GM21576 (cell line): Measurements from ENCODE around the gene CSF1R.
"Not testable (repeated sequence)": the region's sequence is repeated elsewhere in the genome, so short reads cannot be mapped to it uniquely, and the experiment has no call there.

Experiments used
- ATAC-seq: cut with Tn5 transposase; IDR thresholded peaks from one replicate; pipeline ENCODE4 v1.9.1; 2021; ENCODE audit warnings: mild to moderate bottlenecking, moderate library complexity; ENCODE audit not compliant: unreplicated experiment

The CSF1R gene

GRCh38 chr5:150033334-150033733 lies 53.0 kb downstream of the CSF1R start:
- no peak for ATAC-seq

GRCh38 chr5:150028047-150028446 lies 58.3 kb downstream of the CSF1R start:
- not testable (repeated sequence) for ATAC-seq

DNA sequence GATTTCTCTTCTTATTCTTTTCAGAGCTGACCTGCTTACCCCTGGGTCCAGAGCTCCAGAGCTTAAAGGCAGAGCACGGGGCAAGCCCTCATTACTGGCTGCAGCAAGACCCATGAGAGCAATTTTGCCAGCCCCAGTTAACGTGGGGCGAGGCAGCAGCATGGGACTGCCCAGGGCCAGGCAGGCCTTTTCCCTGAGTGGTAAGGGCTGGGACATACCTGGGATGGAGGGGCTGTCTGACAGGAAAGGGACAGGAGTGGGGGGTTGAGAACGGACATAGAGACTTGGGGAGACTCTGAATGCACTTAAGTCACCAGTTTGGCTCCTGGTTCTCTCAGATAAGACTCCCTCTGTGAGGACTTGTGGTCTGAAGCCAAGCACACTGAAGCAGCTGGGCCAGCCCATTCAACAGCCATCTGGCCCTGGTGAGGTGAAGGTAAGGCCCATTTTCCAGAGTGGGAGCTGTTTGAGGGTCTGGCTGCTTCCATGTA lies 59.6 kb downstream of the CSF1R start:
- ATAC-seq: no peak

DNA sequence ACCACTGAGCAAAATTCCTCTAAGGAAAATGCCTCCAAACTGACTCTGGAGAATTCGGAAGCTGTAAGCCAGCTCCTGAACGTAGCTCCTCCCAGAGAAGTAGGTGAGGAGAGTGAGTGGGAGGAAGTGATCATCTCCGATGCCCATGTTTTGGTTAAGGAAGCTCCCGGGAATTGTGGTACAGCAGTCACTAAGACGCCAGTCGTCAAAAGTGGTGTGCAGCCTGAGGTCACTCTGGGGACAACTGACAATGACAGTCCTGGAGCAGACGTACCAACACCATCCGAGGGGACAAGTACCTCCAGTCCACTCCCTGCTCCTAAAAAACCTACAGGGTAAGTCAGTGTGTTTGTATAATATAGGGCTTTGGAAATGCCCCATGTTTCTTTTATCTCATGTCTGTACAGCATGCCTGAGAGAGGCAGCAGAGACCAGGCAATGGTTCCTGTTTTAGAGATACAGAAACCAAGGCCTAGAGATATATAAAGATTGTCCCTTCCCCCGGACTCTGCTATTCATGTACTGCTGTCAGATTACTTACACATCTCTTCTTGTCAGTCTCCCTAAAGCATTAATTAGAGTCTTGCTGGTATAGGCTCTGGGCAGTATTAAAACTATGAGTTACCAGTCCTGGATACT lies 61.9 kb downstream of the CSF1R start:
- no peak for ATAC-seq

- no peak for ATAC-seq
Measured at GRCh38 chr5:150023136-150023535, 63.2 kb downstream of the CSF1R start.

- ATAC-seq: no peak
Measured at GRCh38 chr5:150022681-150023080, 63.7 kb downstream of the CSF1R start.

GRCh38 chr5:150022158-150022531 lies 64.2 kb downstream of the CSF1R start:
- ATAC-seq: no peak

GRCh38 chr5:150021491-150022157 lies 64.7 kb downstream of the CSF1R start:
- no peak for ATAC-seq

DNA sequence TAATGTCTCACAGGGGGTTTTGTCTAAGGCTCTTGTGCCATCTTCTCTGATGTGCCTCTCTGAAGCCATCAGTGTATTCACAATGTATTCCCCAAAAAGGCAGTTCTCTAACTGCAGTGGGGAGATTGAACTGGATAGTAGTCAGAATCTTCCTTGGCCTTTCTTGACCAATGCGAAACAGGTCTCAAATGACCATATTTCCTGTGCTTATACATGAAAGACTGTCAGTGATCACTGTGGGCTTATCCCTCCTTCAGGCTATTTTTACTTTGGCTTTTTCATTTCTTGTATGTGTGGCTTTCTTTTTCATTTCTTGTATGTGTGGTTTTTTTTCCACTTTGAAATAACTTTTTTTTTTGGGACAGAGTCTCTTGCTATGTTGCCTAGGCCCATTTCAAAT lies 66.1 kb downstream of the CSF1R start:
- no peak for ATAC-seq

DNA sequence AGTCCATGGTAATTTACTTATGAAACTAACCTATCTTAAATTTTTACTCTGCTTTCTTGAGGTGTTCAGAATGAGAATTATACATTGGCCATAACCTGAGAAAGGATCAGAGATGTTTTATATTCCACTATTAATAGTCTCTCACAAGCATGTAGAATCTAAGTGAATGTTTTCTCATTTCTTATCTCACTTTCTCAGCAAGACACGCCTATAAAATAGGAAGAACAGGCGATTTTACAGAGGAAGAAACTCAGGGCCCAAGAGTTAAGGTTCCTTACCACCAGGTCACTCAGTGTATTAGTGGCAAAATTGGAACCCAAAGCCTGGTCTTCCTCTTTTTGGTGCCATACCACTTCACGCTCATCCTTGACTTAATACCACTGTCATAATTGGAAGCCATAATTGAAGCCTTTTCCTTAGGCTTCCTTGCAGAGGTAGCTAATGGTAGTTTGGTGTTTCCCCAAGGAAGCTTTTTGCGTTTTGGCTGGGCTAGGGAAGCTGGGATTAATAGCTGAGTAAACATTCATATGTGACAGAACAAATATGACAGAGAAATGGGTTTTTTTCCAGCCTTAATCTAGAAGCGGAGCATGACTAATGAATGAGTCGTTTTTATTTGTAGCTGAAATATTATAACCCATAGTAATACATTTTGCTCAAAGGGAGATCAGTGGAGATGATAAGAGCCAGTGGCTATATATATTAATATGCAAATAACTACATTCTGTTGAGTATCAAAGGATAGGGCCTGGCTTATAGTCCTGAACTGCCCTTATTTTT lies 68.9 kb downstream of the CSF1R start:
- no peak for ATAC-seq

DNA sequence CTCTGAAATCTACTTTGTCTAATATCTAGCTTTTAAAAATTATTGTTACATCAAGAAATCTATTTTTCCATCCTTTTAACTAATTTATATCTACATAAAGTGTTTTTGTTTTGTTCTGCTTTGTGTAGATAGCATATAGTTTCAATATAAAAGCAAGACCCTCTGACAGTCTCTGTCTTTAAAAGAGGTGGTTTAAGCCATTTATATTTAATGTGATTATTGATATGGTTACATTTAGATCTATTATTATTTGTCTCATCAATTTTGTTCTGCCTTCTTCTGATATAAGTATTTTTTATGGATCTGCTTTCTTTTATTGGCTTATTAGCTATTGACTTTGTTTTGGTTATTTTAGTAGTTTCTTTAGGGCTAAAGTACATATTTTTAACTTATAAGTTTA lies 69.8 kb downstream of the CSF1R start:
- ATAC-seq: no peak

- ATAC-seq: no peak
Measured at GRCh38 chr5:150015415-150015814, 70.9 kb downstream of the CSF1R start.

- no peak for ATAC-seq
Measured at GRCh38 chr5:150014456-150014855, 71.9 kb downstream of the CSF1R start.

DNA sequence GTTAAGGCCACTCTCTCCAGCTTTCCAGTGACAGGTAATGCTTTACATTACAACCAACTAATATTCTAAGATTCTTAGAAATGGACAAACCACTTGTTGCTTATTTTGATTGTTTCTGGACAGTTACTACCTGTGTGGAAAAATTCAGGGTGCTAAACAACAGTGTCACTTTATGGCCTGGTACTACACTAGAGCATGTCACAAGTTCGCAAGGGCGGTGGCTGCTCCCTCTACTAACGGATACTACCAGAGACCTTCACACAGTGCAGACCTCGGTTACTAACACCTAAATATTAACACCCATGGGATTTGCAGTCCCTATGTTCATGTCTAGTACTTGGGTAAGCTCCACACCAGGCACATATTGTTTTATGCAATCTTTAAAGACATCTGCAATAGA lies 72.4 kb downstream of the CSF1R start:
- ATAC-seq: no peak

GRCh38 chr5:150009671-150010387 lies 76.5 kb downstream of the CSF1R start:
- ATAC-seq: no peak

- no peak for ATAC-seq
Measured at GRCh38 chr5:150007050-150007449, 79.3 kb downstream of the CSF1R start.

- ATAC-seq: no peak
Measured at GRCh38 chr5:150006318-150006717, 80.0 kb downstream of the CSF1R start.
